Calu3 (cell line): ENCODE measurements around the gene ULBP2. TPM values are rescaled to one million over a fixed set of nuclear protein-coding genes. Genes with fewer than 3 reads are reported as not detected.
"Not testable (repeated sequence)": the region's sequence is repeated elsewhere in the genome, so short reads cannot be mapped to it uniquely, and the experiment has no call there.

Experiments used
- BruUV-seq: library from RNA; stranded (reverse); fragments of 400-500 nt; replicated peaks from 2 replicates; lab custom pipeline; 2021; lab: Mats Ljungman, UMichigan
- CTCF ChIA-PET: fragments of 300-600 bp; sonication (Branson Sonifier 250); formaldehyde crosslinking; loops from one replicate; lab custom pipeline; 2022; ENCODE audit warnings: antibody characterized with exemption; lab: Charles Lee
- DNase-seq: peaks from one replicate; pipeline ENCODE4 v3.0.0; 2022
- H3K27ac Mint-ChIP-seq: one replicate; pipeline ENCODE4 v1.8.0; 2022; ENCODE audit warnings: mixed read lengths; ENCODE audit not compliant: unreplicated experiment
- H3K27me3 Mint-ChIP-seq: one replicate; pipeline ENCODE4 v1.8.0; 2022; ENCODE audit warnings: mixed read lengths; ENCODE audit not compliant: unreplicated experiment
- H3K36me3 Mint-ChIP-seq: one replicate; pipeline ENCODE4 v1.8.0; 2022; ENCODE audit warnings: mild to moderate bottlenecking, moderate library complexity, mixed read lengths; ENCODE audit not compliant: insufficient read depth, unreplicated experiment
- H3K4me1 Mint-ChIP-seq: one replicate; pipeline ENCODE4 v1.8.0; 2022; ENCODE audit warnings: mild to moderate bottlenecking, low read depth, mixed read lengths; ENCODE audit not compliant: unreplicated experiment
- H3K4me3 Mint-ChIP-seq: one replicate; pipeline ENCODE4 v1.8.0; 2022; ENCODE audit warnings: mild to moderate bottlenecking, low read depth, moderate library complexity, mixed read lengths; ENCODE audit not compliant: unreplicated experiment
- H3K9me3 Mint-ChIP-seq: one replicate; pipeline ENCODE4 v1.8.0; 2022; ENCODE audit warnings: low read depth, mixed read lengths; ENCODE audit not compliant: unreplicated experiment
- CTCF ChIP-seq: fragments of 200-600 bp; IDR thresholded peaks from one replicate; pipeline ENCODE4 v1.8.0; 2022; ENCODE audit warnings: antibody characterized with exemption; ENCODE audit not compliant: unreplicated experiment
- intact Hi-C: fragments of 100-400 bp; cut with micrococcal nuclease; formaldehyde crosslinking; loops from one replicate; pipeline ENCODE4 v1.10.0; 2022; ENCODE audit not compliant: unreplicated experiment
- total RNA-seq: library from RNA; stranded (reverse); gene quantifications from 2 replicates; pipeline ENCODE4 v1.2.3, GENCODE V29; 2022

The ULBP2 gene
- total RNA-seq, 1 experiment from 2014 or later, result 7.1 TPM

- Mint-ChIP-seq H3K27me3 (peaks cover 24% of the 10 kb centered on the region), H3K36me3 (peaks cover 7% of the 10 kb centered on the region), H3K4me3 (no peak overlapping the region), H3K4me1 (no peaks in the 10 kb centered on the region), H3K27ac (no peak overlapping the region), H3K9me3 (no peaks in the 10 kb centered on the region)
- no TSS peak for BruUV-seq
- no peak for TF ChIP-seq CTCF
- CTCF ChIA-PET, result interaction anchor here (0.6 kb wide), 1 partner anchor 609 kb away, joined by 3 read pairs; no protein-coding TSS in a partner anchor
- intact Hi-C loops, result no loop called here
- no peak for DNase-seq
Measured at GRCh38 chr6:149969635-149970034, 27.8 kb downstream of the ULBP2 start.

- intact Hi-C loops, DNase-seq, H3K9me3 Mint-ChIP-seq, H3K4me3 Mint-ChIP-seq, CTCF ChIA-PET, H3K27ac Mint-ChIP-seq, H3K4me1 Mint-ChIP-seq, H3K36me3 Mint-ChIP-seq, BruUV-seq: not testable (repeated sequence)
- peaks cover 63% of the 10 kb centered on the region for H3K27me3 Mint-ChIP-seq
Measured at GRCh38 chr6:149974394-149974793, 32.6 kb downstream of the ULBP2 start.

DNA sequence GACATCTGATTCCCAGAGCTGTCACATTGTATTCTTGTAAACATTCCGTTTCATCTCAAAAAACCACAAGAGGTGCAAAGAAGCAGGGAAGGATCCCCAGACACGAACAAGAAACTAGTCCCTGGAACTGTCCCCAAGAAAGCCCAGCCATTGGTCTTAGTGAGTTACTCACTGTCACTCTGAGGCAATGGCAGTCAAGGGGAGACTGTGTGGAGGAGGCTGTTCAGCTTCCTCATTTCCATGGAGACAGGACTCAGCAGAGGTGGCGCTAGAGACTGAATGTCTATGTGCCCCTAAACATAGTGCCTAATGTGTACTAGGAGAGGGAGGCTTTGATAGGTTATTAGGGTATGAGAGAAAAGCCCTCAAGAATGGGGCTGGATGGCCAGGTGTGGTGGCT lies 33.0 kb downstream of the ULBP2 start:
- peaks cover 62% of the 10 kb centered on the region for H3K27me3 Mint-ChIP-seq
- BruUV-seq, result no TSS peak
- no peaks in the 10 kb centered on the region for H3K9me3 Mint-ChIP-seq
- CTCF ChIA-PET, result no interaction called here
- no peak for DNase-seq
- H3K27ac Mint-ChIP-seq, result no peak overlapping the region
- TF ChIP-seq CTCF, result no peak
- no peaks in the 10 kb centered on the region for H3K36me3 Mint-ChIP-seq
- no peaks in the 10 kb centered on the region for H3K4me1 Mint-ChIP-seq
- no peak overlapping the region for H3K4me3 Mint-ChIP-seq
- intact Hi-C loops, result no loop called here

DNA sequence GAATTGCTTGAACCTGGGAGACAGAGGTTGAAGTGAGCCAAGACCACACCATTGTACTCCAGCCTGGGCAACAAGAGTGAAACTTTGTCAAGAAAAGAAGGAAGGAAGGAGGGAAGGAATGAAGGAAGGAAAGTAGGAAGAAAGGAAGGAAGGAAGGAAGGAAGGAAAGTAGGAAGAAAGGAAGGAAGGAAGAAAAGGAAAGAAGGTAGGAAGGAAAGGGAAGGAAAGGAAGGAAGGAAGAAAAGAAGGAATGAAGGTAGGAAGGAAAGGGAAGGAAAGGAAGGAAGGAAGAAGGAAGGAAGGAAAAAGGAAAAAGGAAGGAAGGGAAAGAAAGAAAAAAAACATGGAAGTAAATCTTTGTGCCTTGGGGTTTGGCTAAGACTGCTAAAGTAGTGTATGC lies 33.6 kb downstream of the ULBP2 start:
- CTCF ChIA-PET, result no interaction called here
- TF ChIP-seq CTCF, result no peak
- intact Hi-C loops, result no loop called here
- no peaks in the 10 kb centered on the region for H3K36me3 Mint-ChIP-seq
- no peaks in the 10 kb centered on the region for H3K4me1 Mint-ChIP-seq
- peaks cover 59% of the 10 kb centered on the region for H3K27me3 Mint-ChIP-seq
- H3K9me3 Mint-ChIP-seq, result no peaks in the 10 kb centered on the region
- DNase-seq, result no peak
- BruUV-seq, result no TSS peak
- no peak overlapping the region for H3K27ac Mint-ChIP-seq
- no peak overlapping the region for H3K4me3 Mint-ChIP-seq

GRCh38 chr6:149977221-149977620 lies 35.4 kb downstream of the ULBP2 start:
- Mint-ChIP-seq H3K9me3 (no peaks in the 10 kb centered on the region), H3K4me3 (no peak overlapping the region), H3K27ac (no peak overlapping the region), H3K36me3 (no peaks in the 10 kb centered on the region), H3K4me1 (no peaks in the 10 kb centered on the region), H3K27me3 (peaks cover 77% of the 10 kb centered on the region)
- no peak for DNase-seq
- no TSS peak for BruUV-seq
- intact Hi-C loops, result no loop called here
- CTCF ChIA-PET, result no interaction called here
- no peak for TF ChIP-seq CTCF
